ENCODE data around the gene TEX53.

The TEX53 gene

DNA sequence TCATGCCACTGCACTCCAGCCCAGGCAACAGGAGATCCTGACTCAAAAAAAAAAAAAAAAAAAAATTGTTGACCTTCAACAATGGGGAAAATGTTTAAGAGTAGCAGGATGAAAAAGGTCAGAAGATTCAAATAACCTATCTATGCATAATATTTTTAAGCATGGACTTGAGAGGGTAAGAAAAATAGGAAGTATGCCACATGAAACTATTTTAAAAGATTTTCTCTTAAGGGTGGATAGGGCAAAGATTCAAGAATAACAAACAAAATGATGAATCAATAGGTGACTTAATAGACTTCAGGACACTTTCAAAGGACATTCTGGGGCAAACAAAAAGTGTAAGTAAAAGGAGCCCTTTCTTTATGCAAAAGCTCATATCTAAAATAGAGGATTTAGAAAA, 21.2 kb upstream of the TEX53 start:
- DNase-seq: no peak

- DNase-seq: no peak
Measured at GRCh38 chr9:114678130-114678529, 20.5 kb upstream of the TEX53 start.

- DNase-seq: no peak
Measured at GRCh38 chr9:114677418-114677817, 19.8 kb upstream of the TEX53 start.

GRCh38 chr9:114676901-114677300, 19.3 kb upstream of the TEX53 start:
- DNase-seq: no peak

- no peak for DNase-seq
Measured at GRCh38 chr9:114674798-114675540, 17.4 kb upstream of the TEX53 start.

DNA sequence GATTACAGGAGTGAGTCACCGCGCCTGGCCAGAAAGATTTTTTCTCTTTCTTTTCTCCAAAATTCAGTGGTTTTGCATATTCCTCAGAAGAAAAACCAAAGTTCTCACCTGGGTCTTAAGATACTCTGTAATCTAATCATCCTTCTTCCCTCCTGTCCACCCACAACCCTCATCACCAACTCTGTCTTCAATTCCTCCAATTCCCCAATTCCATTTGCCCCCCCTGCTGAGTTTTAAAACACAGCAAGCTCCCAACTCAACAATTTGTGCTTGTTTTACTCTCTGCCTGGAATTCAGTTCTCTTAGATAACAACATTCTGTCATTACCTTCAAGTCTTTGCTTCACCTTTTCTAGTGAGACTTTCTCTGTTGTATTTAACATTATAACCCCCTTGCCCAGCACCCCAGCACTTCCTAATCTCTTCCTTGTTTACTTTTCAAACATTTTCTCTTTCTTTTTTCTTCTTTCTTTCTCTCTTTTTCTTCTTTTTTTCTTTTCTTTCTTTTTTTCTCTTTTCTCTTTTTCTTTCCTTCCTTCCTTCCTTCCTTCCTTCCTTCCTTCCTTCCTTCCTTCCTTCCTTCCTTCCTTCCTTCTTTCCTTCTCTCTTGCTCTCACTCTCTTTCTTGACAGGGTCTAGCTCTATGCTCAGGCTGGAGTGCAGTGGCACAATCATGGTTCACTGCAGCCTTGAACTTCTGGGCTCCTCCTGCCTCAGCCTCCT, 16.6 kb upstream of the TEX53 start:
- no peak for DNase-seq

DNA sequence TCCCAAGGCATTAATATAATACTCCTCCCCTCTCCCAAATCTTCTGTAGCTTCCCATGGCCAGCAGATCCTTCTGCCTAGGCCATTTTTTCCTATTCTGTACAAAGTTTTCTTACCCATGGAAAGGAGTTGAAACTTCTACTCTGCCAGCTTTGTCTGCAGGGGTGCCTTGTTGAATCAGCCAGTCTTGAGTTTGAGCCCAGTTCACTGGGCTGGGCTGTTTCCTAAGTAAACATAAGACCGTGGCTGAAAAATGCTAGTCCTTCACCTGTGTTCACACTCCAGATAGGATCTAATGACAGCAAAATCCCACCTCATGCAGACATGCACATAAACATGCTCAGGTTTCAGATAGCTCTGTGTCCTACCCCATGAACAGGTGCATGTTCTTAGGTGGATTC, 14.0 kb upstream of the TEX53 start:
- DNase-seq: no peak

DNA sequence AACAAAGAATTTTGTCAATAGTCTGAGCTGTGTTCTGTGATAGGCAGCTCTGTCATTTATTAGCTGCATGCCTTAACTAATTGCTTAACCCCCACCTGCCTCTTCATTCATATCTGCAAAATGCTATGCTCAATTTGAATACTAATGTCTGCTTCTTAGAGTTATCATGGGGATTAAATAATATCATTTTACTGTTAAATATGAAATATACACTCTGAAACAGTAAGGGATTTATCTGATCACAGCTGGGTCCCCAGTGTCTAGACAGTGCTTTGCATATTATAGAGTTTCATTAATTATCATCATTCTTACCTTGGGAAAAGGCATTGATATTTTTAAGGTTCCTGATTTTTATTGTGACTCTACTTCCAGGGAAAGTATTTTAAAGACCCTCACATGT, 12.4 kb upstream of the TEX53 start:
- DNase-seq: no peak

- no peak for DNase-seq
Measured at GRCh38 chr9:114668146-114668545, 10.5 kb upstream of the TEX53 start.

DNA sequence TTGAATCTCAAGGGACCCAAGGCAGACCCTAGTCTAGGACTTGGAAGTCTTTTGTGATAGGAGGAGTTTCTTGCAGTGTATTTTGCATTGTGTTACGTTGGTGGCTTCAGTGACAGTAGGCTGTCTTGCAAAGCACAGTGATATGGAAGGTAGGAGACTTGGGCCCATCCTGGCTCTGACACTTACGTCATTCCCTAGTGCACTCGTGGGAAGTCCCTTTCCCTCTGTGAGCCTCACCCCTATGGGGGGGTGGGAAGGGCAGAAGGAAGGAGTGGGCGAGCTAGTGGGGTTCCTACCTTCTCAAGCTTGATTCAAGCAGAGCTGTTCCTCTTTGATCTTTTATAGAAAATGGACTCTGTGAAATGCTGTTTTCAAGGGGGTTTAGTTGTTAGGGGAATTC, 9.2 kb upstream of the TEX53 start:
- peak; percentile 16 to 20 for DNase-seq

DNA sequence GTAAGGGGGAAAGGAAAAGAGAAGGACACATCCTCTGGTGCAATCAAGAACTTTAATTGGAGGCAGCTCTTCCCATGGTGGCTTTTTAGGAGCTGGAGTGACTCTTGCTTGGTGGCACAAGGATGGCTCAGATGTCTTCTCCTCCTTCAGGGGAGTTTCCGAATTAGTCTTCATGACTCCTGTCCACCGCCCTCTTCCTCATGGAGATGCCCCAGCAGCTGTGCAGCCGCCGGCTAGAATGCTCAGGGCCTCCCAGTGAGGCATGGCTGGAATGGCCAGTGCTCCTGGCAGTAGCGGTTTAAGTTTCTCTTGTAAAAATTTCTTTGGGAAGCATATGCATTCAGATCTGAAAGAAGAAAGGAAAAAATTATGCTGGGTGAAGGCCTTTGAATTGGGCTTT, 8.8 kb upstream of the TEX53 start:
- DNase-seq: no peak

GRCh38 chr9:114664181-114664580, 6.6 kb upstream of the TEX53 start:
- DNase-seq: no peak

DNA sequence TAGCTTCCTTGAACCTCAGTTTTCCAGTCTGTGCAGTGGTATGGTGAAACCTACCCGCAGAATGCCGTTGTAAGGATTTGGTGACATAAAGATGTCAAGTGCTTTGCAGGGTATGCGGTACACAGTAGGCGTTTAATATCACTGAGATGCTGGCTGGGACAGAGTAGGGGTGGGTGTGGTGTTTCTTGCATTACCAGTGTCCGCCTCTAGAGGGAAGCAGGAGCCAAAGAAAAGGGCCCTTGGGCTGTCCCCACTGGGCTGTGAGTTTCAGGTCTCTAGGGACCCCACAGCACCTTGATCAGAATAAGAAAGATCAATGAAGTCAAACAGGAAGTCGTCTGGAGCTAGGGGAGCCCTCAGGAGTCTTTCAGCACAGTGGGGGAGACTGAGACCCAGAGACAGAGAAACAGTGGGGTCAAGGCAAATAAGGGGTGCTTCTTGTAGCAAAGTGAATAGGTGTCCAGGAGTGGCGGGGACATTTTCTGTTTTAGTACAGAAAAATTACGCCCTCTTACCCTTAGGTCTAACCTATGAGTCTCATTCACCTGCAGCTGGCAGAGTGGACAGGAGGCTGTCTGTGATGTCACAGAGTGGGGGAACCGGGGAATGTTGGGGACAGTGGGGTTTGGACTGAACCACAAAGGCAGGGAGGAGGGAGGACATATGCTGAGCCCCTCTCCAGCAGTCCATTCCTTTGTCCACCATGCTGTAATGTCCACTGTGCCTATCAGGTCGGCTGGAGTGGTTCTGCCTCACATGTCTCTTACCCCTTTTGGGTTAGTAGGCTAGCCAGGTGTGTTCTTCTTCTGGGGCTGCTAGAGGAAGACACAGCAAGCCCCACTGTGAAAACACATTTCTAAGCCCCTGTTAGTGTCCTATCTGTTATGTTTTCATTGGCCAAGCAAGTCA, 4.7 kb upstream of the TEX53 start:
- peak; percentile 50 to 73 for DNase-seq

- no peak for DNase-seq
Measured at GRCh38 chr9:114656301-114656700, 1.3 kb downstream of the TEX53 start.

DNA sequence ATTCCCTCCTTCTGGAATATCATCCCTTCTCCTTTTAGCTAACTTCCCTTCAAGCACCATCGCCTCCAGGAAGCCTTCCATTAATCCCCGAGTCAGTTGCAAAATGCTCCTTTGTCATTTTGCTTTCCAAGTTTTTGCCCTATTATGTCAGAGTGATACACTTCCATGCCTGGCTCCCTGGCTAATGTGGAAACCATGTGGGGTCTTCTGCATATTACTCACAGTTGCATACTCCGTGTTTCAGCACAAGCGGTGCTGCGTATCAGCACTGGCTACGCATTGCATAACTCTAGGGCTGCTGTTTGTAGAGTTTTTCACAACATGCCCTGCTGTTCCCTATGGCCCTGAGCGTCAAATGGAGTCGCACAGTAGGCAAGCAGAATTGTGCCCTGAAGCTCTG, 1.9 kb downstream of the TEX53 start:
- DNase-seq: no peak

DNA sequence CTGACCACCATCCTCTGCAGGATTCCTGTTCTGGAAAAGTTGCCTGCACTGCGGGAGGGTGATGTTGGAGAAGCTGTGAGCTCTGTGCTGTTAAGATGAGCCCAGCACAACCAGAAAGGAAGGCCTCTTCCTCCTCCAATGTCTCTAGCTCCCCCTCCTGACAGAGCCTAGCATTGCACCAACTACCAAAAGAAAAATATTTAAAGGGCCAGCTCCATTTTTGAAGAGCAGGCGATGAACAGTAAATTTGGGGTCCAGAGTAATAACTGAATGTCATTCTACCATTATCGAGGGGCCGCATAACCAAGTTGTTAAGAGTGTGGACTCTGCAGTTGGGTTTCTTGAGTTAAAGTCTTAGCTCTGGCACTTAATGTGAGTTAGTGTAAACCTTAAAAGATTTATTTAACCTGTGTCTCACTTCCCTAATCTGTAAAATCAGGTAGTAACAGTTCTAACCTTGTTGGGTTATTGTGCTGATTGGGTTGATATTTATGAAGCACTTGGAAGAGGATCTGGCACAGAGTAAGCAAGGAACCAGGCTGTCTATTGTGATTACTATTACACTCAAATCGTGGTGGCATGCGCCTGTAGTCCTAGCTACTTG, 3.9 kb downstream of the TEX53 start:
- DNase-seq: peak; percentile 67 to 85

GRCh38 chr9:114652776-114653555, 4.6 kb downstream of the TEX53 start:
- no peak for DNase-seq

DNA sequence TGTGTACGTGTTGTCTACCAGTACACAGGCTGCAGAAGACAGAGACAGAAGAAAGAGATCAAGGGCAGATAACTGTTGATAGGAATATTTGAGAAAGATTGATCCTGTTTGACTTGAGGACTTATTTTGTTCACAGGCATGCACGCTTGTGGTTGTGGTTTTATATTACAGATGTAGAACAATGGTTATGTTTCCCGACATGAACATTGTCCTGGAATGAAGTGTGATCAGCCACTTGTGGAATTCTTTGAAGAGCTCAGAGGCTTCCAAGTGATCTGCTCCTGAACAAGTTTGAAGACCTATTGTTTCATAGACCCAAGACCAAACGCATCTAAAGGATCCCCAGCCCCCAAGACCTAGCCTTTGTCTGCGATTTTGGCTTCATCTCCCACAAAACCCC, 13.7 kb downstream of the TEX53 start:
- no peak for DNase-seq

DNA sequence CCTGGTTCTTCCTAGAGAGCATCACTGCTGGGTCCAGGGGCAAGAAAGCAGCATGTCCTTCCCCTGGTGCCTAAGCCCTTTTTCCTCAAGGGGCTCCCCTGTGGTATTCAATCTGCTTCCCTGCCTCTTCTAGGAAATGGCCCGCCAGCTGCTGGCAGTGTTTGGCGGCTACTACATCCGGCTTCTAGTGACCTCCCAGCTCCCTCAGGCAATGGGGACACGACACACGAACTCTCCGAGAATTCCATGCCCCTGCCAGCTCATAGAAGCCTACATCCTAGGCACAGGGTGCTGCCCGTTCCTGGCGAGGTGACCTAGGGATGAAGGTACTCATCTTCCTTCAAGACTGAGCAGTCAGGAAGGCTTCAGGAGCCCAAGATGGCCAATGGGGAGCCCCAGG, 14.6 kb downstream of the TEX53 start:
- DNase-seq: no peak

DNA sequence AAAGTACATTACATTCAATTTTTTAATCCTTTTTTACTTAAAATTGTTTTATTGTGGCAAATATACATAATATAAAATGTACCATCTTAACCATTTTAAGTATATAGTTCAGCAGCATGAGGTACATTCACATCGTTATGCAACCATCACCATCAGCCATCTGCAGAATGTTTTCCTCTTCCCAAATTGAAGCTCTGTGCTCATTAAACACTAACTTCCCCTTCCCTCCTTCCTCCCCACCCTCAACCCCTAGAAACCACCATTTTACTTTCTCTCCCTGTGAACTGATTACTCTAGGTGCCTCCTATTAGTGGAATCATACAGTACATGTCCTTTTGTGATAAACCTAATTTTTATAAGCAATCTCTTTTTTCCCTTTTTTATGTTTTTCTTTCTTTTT, 15.6 kb downstream of the TEX53 start:
- DNase-seq: no peak

DNA sequence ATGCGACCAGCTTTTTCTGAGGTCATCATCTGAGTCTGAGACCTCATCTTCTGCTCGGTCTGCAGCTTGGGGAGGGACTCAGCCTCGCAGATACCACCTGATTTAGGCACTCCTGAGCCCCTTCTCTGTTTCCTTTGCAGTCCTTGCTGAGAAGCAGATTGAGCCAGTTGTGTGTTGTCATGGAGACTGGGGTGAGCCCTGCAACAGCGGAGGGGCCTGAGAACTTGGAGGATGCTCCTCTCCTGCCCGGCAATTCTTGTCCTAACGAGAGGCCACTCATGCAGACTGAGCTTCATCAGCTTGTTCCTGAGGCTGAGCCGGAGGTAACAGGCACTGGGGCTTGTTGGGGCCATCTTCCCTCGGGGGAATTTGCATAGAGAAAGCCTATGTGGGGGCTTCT, 19.2 kb downstream of the TEX53 start:
- no peak for DNase-seq

DNA sequence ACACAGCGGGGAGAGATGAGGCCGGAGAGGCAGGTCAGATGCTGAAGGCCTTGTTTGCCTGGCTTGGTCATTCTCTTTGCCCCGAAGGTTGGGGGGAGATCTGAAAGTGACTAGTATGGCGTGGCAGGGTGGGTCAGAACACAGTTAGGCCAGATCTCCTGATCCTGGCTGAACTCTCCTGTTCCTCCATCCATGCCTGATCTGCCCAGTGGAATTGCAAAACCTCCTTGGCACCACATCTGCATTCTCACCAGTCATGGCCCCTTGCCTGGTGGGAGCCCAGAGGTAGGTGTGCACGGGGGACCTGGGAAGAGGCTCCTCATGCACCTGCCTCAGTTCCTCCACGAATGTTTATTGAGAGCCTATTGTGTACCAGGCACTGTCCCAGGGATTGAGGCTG, 23.2 kb downstream of the TEX53 start:
- no peak for DNase-seq

Data from activated CD4-positive, alpha-beta T cell treated with anti-CD3 and anti-CD28 coated beads for 4 hours (primary cell).